ENCODE data around the gene PDE4A.
A peak's percentile ranks its signal among the peaks of the same experiment; 100 is the strongest.
"Not testable (repeated sequence)": the region's sequence is repeated elsewhere in the genome, so short reads cannot be mapped to it uniquely, and the experiment has no call there.

Gene PDE4A

DNA sequence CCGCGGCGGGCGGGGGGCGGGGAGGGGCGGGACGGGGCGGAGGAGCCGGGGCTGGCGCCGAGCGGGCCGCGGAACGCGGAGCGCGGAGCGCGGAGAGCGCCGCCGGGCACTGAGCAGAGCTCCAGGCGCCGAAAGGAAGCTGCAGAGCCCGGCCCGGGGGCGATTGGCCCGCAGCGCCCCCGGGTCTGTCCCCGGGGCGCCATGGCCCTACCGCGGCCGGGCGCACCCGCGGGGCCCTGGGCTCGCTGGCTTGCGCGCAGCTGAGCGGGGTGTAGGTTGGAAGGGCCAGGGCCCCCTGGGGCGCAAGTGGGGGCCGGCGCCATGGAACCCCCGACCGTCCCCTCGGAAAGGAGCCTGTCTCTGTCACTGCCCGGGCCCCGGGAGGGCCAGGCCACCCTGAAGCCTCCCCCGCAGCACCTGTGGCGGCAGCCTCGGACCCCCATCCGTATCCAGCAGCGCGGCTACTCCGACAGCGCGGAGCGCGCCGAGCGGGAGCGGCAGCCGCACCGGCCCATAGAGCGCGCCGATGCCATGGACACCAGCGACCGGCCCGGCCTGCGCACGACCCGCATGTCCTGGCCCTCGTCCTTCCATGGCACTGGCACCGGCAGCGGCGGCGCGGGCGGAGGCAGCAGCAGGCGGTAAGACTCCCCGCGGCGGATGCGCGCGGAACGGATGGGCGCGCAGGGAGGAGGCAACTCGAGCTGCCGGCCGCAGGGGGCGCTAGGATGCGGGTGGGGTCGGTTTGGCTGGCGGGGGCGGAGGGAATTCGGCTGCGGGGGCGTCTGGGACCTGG is at the start of gene PDE4A:
TSS of gene PDE4A (plus strand) at position 95 of the 796 bp plus-strand sequence. CDS start at position 322, 227 bp downstream.
- Mint-ChIP-seq H3K27ac (peak within 1 kb of the TSS; percentile 86), H3K4me1 (ENCODE audit: low read depth) (peaks cover 52% of the 10 kb centered on the region), H3K4me3 (peak within 1 kb of the TSS; percentile 89), H3K36me3 (ENCODE audit: low read depth) (peaks cover 18% of the 10 kb centered on the region), H3K9me3 (no peaks in the 10 kb centered on the region), H3K27me3 (ENCODE audit: low read depth) (peaks cover 25% of the 10 kb centered on the region)

DNA sequence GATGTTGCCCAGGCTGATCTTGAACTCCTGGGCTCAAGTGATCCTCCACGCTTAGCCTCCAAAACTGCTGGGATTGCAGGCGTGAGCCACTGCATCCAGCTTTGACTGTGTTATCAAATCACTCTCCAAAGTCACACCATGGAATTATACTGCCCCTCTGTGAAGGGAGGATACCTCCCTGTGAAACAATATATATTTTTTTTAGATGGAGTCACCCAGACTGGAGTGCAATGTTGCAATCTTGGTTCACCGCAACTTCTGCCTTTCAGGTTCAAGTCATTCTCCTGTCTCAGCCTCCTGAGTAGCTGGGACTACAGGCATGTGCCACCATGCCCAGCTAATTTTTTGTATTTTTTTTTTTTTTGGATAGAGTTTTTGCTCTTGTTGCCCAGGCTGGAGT is 47.6 kb upstream of the PDE4A start:
- Mint-ChIP-seq H3K4me1 (ENCODE audit: low read depth) (peaks cover 3% of the 10 kb centered on the region), H3K27ac (no peak overlapping the region), H3K9me3 (no peaks in the 10 kb centered on the region), H3K27me3 (ENCODE audit: low read depth) (no peaks in the 10 kb centered on the region), H3K36me3 (ENCODE audit: low read depth) (peaks cover 23% of the 10 kb centered on the region), H3K4me3 (no peak overlapping the region)

DNA sequence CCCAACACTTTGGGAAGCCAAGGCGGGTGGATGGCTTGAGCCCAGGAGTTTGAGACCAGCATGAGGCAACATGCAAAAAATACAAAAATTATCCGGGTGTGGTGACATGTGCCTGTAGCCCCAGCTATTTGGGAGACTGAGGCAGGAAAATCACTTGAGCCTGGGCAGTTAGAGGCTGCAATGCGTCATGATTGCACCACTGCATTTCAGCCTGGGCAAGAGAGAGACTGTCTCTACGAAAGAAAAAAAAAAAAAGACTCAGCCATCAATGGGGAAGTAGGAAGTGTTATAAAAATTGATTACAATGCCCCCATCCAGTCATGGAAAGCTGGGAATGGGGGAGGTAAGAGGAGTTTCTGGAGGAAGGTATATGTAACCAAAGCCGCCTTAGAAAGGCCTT is 45.4 kb upstream of the PDE4A start:
- H3K36me3 Mint-ChIP-seq (ENCODE audit: low read depth) = peaks cover 28% of the 10 kb centered on the region
- no peak overlapping the region for H3K27ac Mint-ChIP-seq
- H3K4me3 Mint-ChIP-seq = no peak overlapping the region
- no peaks in the 10 kb centered on the region for H3K9me3 Mint-ChIP-seq
- peaks cover 14% of the 10 kb centered on the region for H3K4me1 Mint-ChIP-seq (ENCODE audit: low read depth)
- H3K27me3 Mint-ChIP-seq (ENCODE audit: low read depth) = no peaks in the 10 kb centered on the region

DNA sequence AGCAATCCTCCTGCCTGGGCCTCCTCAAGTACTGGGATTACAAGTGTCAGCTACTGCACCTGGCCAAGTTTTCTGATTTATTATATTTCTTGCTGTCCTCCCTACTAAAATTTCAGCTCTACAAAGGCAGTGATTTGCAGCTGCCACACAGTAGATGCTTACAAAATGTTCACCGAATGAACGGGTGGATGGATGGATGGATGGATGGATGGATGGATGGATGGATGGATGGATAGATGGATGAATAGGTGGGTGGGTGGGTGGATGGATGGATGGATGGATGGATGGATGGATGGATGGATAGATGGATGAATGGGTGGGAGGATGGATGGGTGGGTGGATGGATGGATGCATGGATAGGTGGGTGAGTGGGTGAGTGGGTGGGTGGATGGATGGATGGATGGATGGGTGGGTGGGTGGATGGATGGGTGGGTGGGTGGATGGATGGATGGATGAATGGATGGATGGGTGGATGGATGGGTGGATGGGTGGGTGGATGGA is 43.1 kb upstream of the PDE4A start:
- H3K27ac Mint-ChIP-seq, H3K4me3 Mint-ChIP-seq: not testable (repeated sequence)

DNA sequence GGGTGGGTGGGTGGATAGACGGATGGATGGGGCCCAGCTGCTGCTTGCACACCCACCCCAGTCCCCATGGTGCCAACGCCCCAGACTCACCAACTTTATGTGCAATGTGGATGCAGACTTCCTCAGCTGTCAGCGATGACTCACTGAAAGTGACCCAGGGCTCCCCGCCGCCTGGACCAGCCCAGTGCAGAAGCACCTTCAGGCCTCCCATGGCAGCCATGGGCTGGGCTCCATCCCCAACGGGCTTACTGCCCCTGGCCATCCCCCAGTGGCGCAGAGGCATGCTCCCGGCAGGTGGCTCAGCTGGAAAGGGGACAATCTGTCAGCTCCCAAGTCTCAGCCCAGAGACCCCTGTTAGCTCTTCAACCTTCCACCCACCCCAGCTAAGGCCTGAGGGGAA is 42.2 kb upstream of the PDE4A start:
- Mint-ChIP-seq H3K36me3 (ENCODE audit: low read depth) (peaks cover 28% of the 10 kb centered on the region), H3K27me3 (ENCODE audit: low read depth) (no peaks in the 10 kb centered on the region), H3K4me1 (ENCODE audit: low read depth) (peaks cover 20% of the 10 kb centered on the region), H3K27ac (no peak overlapping the region), H3K4me3 (no peak overlapping the region), H3K9me3 (no peaks in the 10 kb centered on the region)

More for the DNA sequence above, 43.1 kb upstream of the PDE4A start:
- H3K27me3 Mint-ChIP-seq (ENCODE audit: low read depth); H3K9me3 Mint-ChIP-seq: not testable (repeated sequence)
- H3K36me3 Mint-ChIP-seq (ENCODE audit: low read depth) = peaks cover 31% of the 10 kb centered on the region
- peaks cover 20% of the 10 kb centered on the region for H3K4me1 Mint-ChIP-seq (ENCODE audit: low read depth)

DNA sequence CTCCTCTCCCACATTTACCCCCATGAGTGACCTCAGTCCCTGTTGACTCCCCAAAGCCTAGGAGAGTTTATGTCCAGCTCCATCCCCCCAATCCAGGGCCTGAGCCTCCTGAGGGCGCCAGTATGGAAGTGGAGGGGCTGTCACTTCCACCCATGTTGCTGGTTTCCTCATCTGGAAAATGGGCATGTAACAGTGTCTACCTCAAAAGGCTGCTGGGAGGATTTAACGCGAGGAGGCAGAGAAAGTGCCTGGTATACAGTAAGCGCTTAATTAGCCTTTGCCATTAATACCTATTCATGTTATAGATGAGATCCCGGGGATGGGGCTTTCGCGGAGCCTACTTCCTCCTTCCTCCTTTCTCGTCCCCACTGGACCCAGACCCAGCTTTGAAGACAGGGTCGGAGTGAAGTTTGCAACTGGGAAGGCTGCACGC is 40.4 kb upstream of the PDE4A start:
- Mint-ChIP-seq H3K27ac (peak overlapping the region; percentile 95), H3K4me3 (peak overlapping the region; percentile 89), H3K9me3 (no peaks in the 10 kb centered on the region), H3K4me1 (ENCODE audit: low read depth) (peaks cover 19% of the 10 kb centered on the region), H3K27me3 (ENCODE audit: low read depth) (no peaks in the 10 kb centered on the region), H3K36me3 (ENCODE audit: low read depth) (peaks cover 23% of the 10 kb centered on the region)

DNA sequence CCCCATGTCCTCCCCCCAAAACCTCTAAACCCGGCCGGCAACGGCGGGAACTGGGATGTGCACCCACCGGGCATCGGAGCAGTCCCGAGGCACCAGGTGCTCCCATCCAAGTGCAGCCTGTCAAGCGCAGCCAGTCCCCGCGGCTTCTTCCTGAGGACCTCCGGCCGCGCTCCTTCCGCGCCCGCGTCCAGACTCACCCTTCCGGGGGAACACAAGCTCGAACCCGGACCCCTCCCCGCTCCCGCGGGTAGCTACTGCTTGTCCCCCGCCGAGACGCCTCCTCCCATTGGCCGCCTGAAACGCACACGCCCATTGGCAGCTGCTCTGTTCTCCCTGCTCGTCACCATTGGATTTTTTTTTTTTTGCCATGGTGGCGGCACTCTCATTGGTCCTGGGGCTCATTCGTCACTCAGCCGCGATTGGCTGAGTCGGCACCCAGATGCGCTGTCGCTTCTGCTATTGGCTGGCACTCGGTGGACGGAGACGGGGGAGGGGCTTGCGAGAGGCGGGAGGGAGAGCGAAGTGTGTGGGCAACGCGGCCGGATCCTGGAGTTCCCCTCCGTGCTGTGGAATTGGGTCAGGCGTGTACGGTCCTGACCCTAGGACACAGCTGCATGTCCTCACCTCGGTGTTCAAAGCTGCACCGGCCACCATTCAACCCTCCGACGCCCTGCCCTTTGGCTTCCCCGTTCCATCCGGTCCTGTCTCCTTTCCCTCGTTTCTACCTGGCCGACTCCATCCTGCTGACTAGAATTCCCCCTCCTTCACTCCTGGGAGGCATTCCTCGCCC is 39.8 kb upstream of the PDE4A start, which contains the start of gene TYK2:
TSS of gene TYK2 (minus strand) at position 260 of the 790 bp plus-strand sequence. CDS start 2,166 bp downstream, outside the sequence.
- Mint-ChIP-seq H3K36me3 (ENCODE audit: low read depth) (peaks cover 21% of the 10 kb centered on the region), H3K4me1 (ENCODE audit: low read depth) (peaks cover 18% of the 10 kb centered on the region), H3K27me3 (ENCODE audit: low read depth) (no peaks in the 10 kb centered on the region), H3K9me3 (no peaks in the 10 kb centered on the region), H3K4me3 (peak within 1 kb of the TSS; percentile 89), H3K27ac (peak within 1 kb of the TSS; percentile 95)

DNA sequence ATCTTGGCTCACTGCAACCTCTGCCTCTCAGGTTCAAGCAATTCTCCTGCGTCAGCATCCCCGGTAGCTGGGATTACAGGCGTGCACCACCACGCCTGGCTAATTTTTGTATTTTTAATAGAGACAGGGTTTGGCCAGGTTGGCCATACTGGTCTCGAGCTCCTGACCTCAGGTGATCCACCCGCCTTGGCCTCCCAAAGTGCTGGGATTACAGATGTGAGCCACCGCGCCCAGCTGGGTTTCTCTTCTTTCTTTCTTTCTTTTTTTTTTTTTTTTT is 37.2 kb upstream of the PDE4A start:
- H3K36me3 Mint-ChIP-seq (ENCODE audit: low read depth) = peaks cover 14% of the 10 kb centered on the region
- peaks cover 17% of the 10 kb centered on the region for H3K4me1 Mint-ChIP-seq (ENCODE audit: low read depth)
- H3K27ac Mint-ChIP-seq; H3K9me3 Mint-ChIP-seq; H3K4me3 Mint-ChIP-seq; H3K27me3 Mint-ChIP-seq (ENCODE audit: low read depth): not testable (repeated sequence)

DNA sequence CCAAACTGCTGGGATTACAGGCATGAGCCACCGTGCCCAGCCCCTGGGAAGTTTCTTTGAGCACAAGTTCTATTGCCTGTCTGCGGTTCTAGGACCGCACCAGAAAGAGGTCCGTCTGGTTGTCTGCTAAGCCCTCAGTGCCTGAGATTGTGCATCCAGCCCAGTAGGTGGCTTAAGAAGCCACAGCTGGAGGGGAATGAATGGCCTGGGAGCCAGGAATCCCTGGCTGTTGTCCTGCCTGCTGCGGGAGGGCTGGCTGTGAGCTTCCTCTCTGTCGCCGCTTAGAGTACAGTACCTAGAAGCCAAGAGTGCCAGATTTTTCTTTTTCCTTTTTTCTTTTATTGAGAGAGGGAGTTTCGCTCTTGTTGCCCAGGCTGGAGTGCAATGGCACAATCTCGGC is 35.8 kb upstream of the PDE4A start:
- Mint-ChIP-seq H3K9me3 (no peaks in the 10 kb centered on the region), H3K27ac (no peak overlapping the region), H3K4me3 (no peak overlapping the region), H3K36me3 (ENCODE audit: low read depth) (peaks cover 9% of the 10 kb centered on the region), H3K4me1 (ENCODE audit: low read depth) (peaks cover 16% of the 10 kb centered on the region), H3K27me3 (ENCODE audit: low read depth) (no peaks in the 10 kb centered on the region)

DNA sequence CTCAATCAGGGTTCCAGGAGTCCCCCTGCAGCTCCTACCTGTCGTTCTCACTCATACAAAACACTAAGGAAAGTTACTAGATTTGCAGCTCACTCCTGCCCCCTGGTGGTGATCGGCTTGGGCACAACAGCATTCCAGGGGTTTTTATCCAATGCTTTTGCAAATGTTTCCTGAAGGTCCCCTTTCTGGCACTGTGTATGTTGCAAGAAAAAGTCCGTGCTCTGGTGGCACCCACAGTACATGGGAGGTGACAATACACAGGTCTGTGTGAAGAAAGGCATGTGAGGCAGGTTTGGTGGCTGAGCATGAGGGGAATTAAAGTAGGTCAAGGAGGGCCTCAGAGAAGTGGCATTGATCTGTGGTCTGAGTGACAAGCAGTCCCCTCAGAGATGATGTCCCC is 31.4 kb upstream of the PDE4A start:
- no peaks in the 10 kb centered on the region for H3K9me3 Mint-ChIP-seq
- H3K4me1 Mint-ChIP-seq (ENCODE audit: low read depth) = peaks cover 13% of the 10 kb centered on the region
- no peak overlapping the region for H3K4me3 Mint-ChIP-seq
- no peak overlapping the region for H3K27ac Mint-ChIP-seq
- no peaks in the 10 kb centered on the region for H3K27me3 Mint-ChIP-seq (ENCODE audit: low read depth)
- peaks cover 15% of the 10 kb centered on the region for H3K36me3 Mint-ChIP-seq (ENCODE audit: low read depth)

DNA sequence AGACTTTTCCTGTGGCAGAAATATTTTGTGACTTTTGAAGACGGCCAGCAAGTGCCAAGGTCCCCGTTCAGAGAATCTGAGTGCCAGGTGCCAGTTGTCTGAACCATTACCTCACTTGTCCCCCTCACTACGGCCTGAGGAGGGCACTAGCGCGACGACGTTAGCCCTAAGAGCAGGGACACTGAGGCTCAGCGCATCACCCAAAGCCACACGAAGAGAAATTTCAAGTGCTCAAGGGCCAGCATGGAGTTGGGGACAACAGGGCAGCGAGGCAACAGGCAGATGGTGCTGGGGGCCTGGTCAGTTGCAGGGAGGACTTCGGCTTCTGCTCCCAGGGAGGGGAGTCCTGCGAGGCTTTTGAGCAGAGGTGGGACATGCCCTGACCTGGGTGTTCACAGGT is 30.5 kb upstream of the PDE4A start:
- Mint-ChIP-seq H3K27me3 (ENCODE audit: low read depth) (no peaks in the 10 kb centered on the region), H3K4me1 (ENCODE audit: low read depth) (peaks cover 13% of the 10 kb centered on the region), H3K9me3 (no peaks in the 10 kb centered on the region), H3K27ac (no peak overlapping the region), H3K4me3 (no peak overlapping the region), H3K36me3 (ENCODE audit: low read depth) (peaks cover 16% of the 10 kb centered on the region)

DNA sequence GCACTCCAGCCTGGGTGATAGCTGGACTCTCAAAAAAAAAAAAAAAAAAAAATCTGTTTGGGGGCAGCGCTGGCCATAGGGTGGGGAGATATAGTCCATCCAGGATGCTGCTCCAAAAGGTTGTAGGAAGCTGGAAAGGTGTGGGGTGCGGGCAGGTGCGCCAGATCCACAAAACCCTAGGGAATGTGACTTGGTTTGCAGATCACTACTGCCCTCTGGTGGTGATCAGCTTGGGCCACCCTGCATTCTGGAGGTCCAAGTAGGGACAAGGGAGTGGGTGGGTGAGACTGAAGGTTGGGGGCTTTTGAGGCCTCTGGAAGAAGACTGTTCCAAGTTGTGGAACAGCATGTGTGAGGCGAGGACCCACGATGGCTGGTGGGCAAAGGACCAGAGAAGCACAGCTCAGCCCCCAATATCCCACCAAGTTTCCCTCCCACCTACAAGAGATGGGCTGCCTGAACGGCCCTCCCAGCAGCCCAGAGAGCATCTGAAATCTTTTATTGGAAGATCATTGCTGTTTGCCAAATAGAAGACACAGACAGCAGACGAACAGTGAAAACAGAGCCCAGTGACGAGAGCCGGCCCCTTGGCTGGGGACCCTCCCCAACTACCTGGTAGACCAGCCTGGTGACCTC is 29.6 kb upstream of the PDE4A start:
- Mint-ChIP-seq H3K27ac (no peak overlapping the region), H3K4me1 (ENCODE audit: low read depth) (peaks cover 13% of the 10 kb centered on the region), H3K27me3 (ENCODE audit: low read depth) (no peaks in the 10 kb centered on the region), H3K4me3 (no peak overlapping the region), H3K36me3 (ENCODE audit: low read depth) (peaks cover 22% of the 10 kb centered on the region), H3K9me3 (no peaks in the 10 kb centered on the region)

DNA sequence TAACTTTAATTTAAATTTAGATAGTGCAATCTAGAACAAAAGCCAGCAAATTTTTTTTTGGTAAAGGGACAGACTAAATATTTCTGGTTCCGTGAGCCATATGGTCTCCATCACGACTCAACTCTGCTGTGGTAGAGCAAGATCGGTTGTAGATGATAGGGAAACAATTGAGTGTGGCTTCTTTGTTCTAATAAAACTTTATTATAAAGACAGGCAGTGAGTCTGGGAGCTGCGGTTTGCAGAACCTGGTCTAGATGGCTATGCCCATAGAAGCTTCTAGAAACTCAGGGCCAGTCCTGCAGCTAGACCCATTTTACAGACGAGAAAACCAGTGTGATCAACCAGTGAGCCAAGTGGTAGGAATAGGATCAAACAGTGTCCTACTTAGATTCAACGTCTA is 28.2 kb upstream of the PDE4A start:
- H3K4me3 Mint-ChIP-seq = no peak overlapping the region
- peaks cover 13% of the 10 kb centered on the region for H3K4me1 Mint-ChIP-seq (ENCODE audit: low read depth)
- H3K27me3 Mint-ChIP-seq (ENCODE audit: low read depth) = no peaks in the 10 kb centered on the region
- H3K27ac Mint-ChIP-seq = no peak overlapping the region
- H3K36me3 Mint-ChIP-seq (ENCODE audit: low read depth) = peaks cover 28% of the 10 kb centered on the region
- H3K9me3 Mint-ChIP-seq = no peaks in the 10 kb centered on the region

DNA sequence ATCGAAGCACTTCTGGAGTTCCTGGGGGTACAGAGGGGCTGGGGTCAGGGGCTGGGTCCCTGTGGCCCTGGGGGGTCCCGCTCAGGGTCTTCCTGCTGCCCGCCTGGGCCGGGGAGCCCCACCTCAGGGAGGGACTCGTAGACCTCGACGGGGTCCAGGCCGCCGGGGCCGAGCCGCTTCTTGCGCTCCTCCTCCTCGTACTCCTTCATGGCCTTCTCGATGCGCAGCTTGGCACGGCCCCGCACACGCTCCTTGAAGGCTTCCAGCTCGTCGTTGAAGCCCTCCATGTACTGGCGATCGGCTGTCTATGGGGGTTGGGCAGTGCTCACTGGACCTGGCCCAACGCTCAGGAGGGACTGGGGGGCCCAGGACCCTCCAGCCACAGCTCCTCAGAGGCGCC is 27.2 kb upstream of the PDE4A start:
- H3K27me3 Mint-ChIP-seq (ENCODE audit: low read depth) = no peaks in the 10 kb centered on the region
- no peak overlapping the region for H3K27ac Mint-ChIP-seq
- no peaks in the 10 kb centered on the region for H3K9me3 Mint-ChIP-seq
- no peak overlapping the region for H3K4me3 Mint-ChIP-seq
- H3K36me3 Mint-ChIP-seq (ENCODE audit: low read depth) = peaks cover 32% of the 10 kb centered on the region
- H3K4me1 Mint-ChIP-seq (ENCODE audit: low read depth) = peaks cover 17% of the 10 kb centered on the region

Data from T-helper 1 cell treated with Interleukin-12 subunit alpha and Interleukin-12 subunit beta and Interleukin-4 antibody, amounts not matched to agents 30 μg/mL and 1 μg/mL, for 36 hours (primary cell).